NCI-H1436 treated with DMSO at 0.1 percent for 48 hours (cell line): ENCODE data around the gene COX10.
A peak's percentile ranks its signal among the peaks of the same experiment; 100 is the strongest.
"Not testable (repeated sequence)": the region's sequence is repeated elsewhere in the genome, so short reads cannot be mapped to it uniquely, and the experiment has no call there.

Source experiments
- DNase-seq: peaks from one replicate; lab custom pipeline; 2025; lab: John Stamatoyannopoulos, UW

The COX10 gene

GRCh38 chr17:14123619-14124278, 54.4 kb downstream of the COX10 start:
- peak; percentile 51 for DNase-seq

GRCh38 chr17:14124854-14125253, 55.5 kb downstream of the COX10 start:
- no peak for DNase-seq

GRCh38 chr17:14125518-14126137, 56.3 kb downstream of the COX10 start:
- DNase-seq, result no peak

GRCh38 chr17:14133104-14133503, 63.8 kb downstream of the COX10 start:
- DNase-seq, result no peak

GRCh38 chr17:14134456-14134855, 65.2 kb downstream of the COX10 start:
- DNase-seq, result no peak

- no peak for DNase-seq
Observed at GRCh38 chr17:14135906-14136590, 66.7 kb downstream of the COX10 start.

- no peak for DNase-seq
Observed at GRCh38 chr17:14138649-14139048, 69.3 kb downstream of the COX10 start.

- peak; percentile 28 for DNase-seq
Observed at GRCh38 chr17:14143688-14144087, 74.4 kb downstream of the COX10 start.

- no peak for DNase-seq
Observed at GRCh38 chr17:14144508-14144907, 75.2 kb downstream of the COX10 start.

- DNase-seq, result no peak
Observed at GRCh38 chr17:14149751-14150150, 80.4 kb downstream of the COX10 start.

GRCh38 chr17:14150619-14151018, 81.3 kb downstream of the COX10 start:
- DNase-seq, result no peak

- no peak for DNase-seq
Observed at GRCh38 chr17:14152721-14153120, 83.4 kb downstream of the COX10 start.

- no peak for DNase-seq
Observed at GRCh38 chr17:14153374-14153773, 84.1 kb downstream of the COX10 start.

- DNase-seq, result no peak
Observed at GRCh38 chr17:14156689-14157088, 87.4 kb downstream of the COX10 start.

GRCh38 chr17:14157822-14158221, 88.5 kb downstream of the COX10 start:
- no peak for DNase-seq

GRCh38 chr17:14158707-14159106, 89.4 kb downstream of the COX10 start:
- DNase-seq, result no peak

GRCh38 chr17:14161419-14161818, 92.1 kb downstream of the COX10 start:
- no peak for DNase-seq

GRCh38 chr17:14165616-14166015, 96.3 kb downstream of the COX10 start:
- no peak for DNase-seq

- DNase-seq, result not testable (repeated sequence)
Observed at GRCh38 chr17:14167831-14168230, 98.5 kb downstream of the COX10 start.

- no peak for DNase-seq
Observed at GRCh38 chr17:14168582-14168981, 99.3 kb downstream of the COX10 start.

GRCh38 chr17:14169287-14169686, 100.0 kb downstream of the COX10 start:
- no peak for DNase-seq

- no peak for DNase-seq
Observed at GRCh38 chr17:14169901-14170300, 100.6 kb downstream of the COX10 start.

- DNase-seq, result not testable (repeated sequence)
Observed at GRCh38 chr17:14176989-14177388, 107.7 kb downstream of the COX10 start.
